Pulmonary artery endothelial cell (primary cell): ENCODE data around the gene THAP6. TPM values are rescaled to one million over a fixed set of nuclear protein-coding genes. Genes with fewer than 3 reads are reported as not detected.

ENCODE experiments used
- total RNA-seq: library from RNA; depleted of rRNA; stranded (reverse); fragments of >200 nt; gene quantifications from 2 replicates; pipeline ENCODE4 v1.2.3, GENCODE V29; 2014

Gene THAP6
- total RNA-seq, 1 donor from 2014 or later = 4.9 TPM

Other genes starting within 250 kb of the THAP6 start
- 45.2 and 54.1 TPM in 2 replicates for gene RCHY1, start 70 bp upstream of the THAP6 start, total RNA-seq
- gene ODAPH, start 41.6 kb downstream of the THAP6 start, total RNA-seq = not detected in 2 replicates
- gene CDKL2, start 116.1 kb downstream of the THAP6 start, total RNA-seq = 0.13 and 0.39 TPM in 2 replicates
- gene G3BP2, start 158.9 kb downstream of the THAP6 start, total RNA-seq = 235 and 241 TPM in 2 replicates
- gene USO1, start 210.1 kb downstream of the THAP6 start, total RNA-seq = 77.6 and 93.6 TPM in 2 replicates